SK-N-SH (cell line): Measurements from ENCODE around the gene PSMB8.

Experiments used
- CHD2 ChIP-seq: fragments of 150-350 bp; IDR thresholded peaks from 2 replicates; pipeline ENCODE4 v1.6.1; 2018; ENCODE audit warnings: low read length; ENCODE audit not compliant: partially characterized antibody
- EZH2phosphoT487 ChIP-seq: fragments of 200-600 bp; sonication (generic); IDR thresholded peaks from 2 replicates; pipeline ENCODE4 v1.6.1; 2017; ENCODE audit warnings: low read depth, mixed run types, mild to moderate bottlenecking, antibody characterized with exemption, moderate library complexity, borderline replicate concordance
- FOSL2 ChIP-seq: IDR thresholded peaks from 2 replicates; pipeline ENCODE4 v1.4.0; 2012; ENCODE audit warnings: low read depth, mild to moderate bottlenecking, moderate library complexity, borderline replicate concordance
- MXI1 ChIP-seq: IDR thresholded peaks from 2 replicates; pipeline ENCODE4 v1.6.1; 2012; ENCODE audit warnings: mild to moderate bottlenecking, low read depth, low read length, improper control_type of control experiment
- RAD21 ChIP-seq: IDR thresholded peaks from 2 replicates; pipeline ENCODE4 v1.6.1; 2012; ENCODE audit warnings: mild to moderate bottlenecking, low read length
- RCOR1 ChIP-seq: fragments of 150-350 bp; IDR thresholded peaks from 2 replicates; pipeline ENCODE4 v1.6.1; 2017; ENCODE audit warnings: antibody characterized with exemption, low read length
- SIN3A ChIP-seq: IDR thresholded peaks from 2 replicates; pipeline ENCODE4 v1.6.1; 2012; ENCODE audit warnings: low read depth, mild to moderate bottlenecking, low read length, moderate library complexity, borderline replicate concordance
- SMC3 ChIP-seq: IDR thresholded peaks from 2 replicates; pipeline ENCODE4 v1.6.1; 2012; ENCODE audit warnings: low read depth, low read length, improper control_type of control experiment
- TF ChIP-seq, protein P1 (sequence below): fragments of 200-600 bp; sonication (generic); IDR thresholded peaks from 2 replicates; pipeline ENCODE4 v1.6.1; 2017; ENCODE audit warnings: antibody characterized with exemption, mild to moderate bottlenecking, moderate library complexity
- TF ChIP-seq, protein P2 (sequence below): IDR thresholded peaks from 2 replicates; pipeline ENCODE4 v1.4.0; 2012; ENCODE audit warnings: low read depth
- TF ChIP-seq, protein P3 (sequence below): IDR thresholded peaks from 2 replicates; pipeline ENCODE4 v1.6.1; 2012; ENCODE audit warnings: mild to moderate bottlenecking, low read depth, low read length, moderate library complexity

DNA sequence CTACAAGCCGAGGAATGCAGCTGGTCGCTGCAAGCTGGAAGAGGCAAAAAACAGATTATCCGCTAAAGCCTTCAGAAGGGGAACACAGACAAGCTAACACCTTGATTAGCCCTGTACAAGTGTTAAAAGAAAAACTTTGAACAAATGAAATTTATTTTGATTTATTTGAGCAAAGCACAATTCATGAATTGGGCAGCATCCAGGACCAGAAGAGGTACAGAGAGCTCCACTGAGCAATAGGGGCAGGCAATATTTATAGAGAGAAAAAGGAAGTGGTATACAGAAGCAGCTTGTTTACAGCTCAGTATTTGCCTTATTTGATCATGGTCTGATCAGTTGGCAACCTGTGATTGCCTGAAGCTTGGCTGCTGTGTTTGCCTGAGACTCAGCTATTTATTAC is 44.7 kb downstream of the PSMB8 start:
- TF ChIP-seq, protein P1, sequence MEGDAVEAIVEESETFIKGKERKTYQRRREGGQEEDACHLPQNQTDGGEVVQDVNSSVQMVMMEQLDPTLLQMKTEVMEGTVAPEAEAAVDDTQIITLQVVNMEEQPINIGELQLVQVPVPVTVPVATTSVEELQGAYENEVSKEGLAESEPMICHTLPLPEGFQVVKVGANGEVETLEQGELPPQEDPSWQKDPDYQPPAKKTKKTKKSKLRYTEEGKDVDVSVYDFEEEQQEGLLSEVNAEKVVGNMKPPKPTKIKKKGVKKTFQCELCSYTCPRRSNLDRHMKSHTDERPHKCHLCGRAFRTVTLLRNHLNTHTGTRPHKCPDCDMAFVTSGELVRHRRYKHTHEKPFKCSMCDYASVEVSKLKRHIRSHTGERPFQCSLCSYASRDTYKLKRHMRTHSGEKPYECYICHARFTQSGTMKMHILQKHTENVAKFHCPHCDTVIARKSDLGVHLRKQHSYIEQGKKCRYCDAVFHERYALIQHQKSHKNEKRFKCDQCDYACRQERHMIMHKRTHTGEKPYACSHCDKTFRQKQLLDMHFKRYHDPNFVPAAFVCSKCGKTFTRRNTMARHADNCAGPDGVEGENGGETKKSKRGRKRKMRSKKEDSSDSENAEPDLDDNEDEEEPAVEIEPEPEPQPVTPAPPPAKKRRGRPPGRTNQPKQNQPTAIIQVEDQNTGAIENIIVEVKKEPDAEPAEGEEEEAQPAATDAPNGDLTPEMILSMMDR = no peak
- no peak for TF ChIP-seq EZH2phosphoT487
- no peak for TF ChIP-seq CHD2
- TF ChIP-seq SMC3 = no peak
- TF ChIP-seq, protein P2, sequence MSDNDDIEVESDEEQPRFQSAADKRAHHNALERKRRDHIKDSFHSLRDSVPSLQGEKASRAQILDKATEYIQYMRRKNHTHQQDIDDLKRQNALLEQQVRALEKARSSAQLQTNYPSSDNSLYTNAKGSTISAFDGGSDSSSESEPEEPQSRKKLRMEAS = no peak
- no peak for TF ChIP-seq RCOR1
- TF ChIP-seq, protein P3, sequence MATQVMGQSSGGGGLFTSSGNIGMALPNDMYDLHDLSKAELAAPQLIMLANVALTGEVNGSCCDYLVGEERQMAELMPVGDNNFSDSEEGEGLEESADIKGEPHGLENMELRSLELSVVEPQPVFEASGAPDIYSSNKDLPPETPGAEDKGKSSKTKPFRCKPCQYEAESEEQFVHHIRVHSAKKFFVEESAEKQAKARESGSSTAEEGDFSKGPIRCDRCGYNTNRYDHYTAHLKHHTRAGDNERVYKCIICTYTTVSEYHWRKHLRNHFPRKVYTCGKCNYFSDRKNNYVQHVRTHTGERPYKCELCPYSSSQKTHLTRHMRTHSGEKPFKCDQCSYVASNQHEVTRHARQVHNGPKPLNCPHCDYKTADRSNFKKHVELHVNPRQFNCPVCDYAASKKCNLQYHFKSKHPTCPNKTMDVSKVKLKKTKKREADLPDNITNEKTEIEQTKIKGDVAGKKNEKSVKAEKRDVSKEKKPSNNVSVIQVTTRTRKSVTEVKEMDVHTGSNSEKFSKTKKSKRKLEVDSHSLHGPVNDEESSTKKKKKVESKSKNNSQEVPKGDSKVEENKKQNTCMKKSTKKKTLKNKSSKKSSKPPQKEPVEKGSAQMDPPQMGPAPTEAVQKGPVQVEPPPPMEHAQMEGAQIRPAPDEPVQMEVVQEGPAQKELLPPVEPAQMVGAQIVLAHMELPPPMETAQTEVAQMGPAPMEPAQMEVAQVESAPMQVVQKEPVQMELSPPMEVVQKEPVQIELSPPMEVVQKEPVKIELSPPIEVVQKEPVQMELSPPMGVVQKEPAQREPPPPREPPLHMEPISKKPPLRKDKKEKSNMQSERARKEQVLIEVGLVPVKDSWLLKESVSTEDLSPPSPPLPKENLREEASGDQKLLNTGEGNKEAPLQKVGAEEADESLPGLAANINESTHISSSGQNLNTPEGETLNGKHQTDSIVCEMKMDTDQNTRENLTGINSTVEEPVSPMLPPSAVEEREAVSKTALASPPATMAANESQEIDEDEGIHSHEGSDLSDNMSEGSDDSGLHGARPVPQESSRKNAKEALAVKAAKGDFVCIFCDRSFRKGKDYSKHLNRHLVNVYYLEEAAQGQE = no peak
- TF ChIP-seq FOSL2 = no peak
- TF ChIP-seq SIN3A = no peak
- no peak for TF ChIP-seq MXI1
- no peak for TF ChIP-seq RAD21
